ENCODE results near the gene OAS3.
A peak's percentile ranks its signal among the peaks of the same experiment; 100 is the strongest.
"Not testable (repeated sequence)": the region's sequence is repeated elsewhere in the genome, so short reads cannot be mapped to it uniquely, and the experiment has no call there.

The OAS3 gene, protein sequence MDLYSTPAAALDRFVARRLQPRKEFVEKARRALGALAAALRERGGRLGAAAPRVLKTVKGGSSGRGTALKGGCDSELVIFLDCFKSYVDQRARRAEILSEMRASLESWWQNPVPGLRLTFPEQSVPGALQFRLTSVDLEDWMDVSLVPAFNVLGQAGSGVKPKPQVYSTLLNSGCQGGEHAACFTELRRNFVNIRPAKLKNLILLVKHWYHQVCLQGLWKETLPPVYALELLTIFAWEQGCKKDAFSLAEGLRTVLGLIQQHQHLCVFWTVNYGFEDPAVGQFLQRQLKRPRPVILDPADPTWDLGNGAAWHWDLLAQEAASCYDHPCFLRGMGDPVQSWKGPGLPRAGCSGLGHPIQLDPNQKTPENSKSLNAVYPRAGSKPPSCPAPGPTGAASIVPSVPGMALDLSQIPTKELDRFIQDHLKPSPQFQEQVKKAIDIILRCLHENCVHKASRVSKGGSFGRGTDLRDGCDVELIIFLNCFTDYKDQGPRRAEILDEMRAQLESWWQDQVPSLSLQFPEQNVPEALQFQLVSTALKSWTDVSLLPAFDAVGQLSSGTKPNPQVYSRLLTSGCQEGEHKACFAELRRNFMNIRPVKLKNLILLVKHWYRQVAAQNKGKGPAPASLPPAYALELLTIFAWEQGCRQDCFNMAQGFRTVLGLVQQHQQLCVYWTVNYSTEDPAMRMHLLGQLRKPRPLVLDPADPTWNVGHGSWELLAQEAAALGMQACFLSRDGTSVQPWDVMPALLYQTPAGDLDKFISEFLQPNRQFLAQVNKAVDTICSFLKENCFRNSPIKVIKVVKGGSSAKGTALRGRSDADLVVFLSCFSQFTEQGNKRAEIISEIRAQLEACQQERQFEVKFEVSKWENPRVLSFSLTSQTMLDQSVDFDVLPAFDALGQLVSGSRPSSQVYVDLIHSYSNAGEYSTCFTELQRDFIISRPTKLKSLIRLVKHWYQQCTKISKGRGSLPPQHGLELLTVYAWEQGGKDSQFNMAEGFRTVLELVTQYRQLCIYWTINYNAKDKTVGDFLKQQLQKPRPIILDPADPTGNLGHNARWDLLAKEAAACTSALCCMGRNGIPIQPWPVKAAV

DNA sequence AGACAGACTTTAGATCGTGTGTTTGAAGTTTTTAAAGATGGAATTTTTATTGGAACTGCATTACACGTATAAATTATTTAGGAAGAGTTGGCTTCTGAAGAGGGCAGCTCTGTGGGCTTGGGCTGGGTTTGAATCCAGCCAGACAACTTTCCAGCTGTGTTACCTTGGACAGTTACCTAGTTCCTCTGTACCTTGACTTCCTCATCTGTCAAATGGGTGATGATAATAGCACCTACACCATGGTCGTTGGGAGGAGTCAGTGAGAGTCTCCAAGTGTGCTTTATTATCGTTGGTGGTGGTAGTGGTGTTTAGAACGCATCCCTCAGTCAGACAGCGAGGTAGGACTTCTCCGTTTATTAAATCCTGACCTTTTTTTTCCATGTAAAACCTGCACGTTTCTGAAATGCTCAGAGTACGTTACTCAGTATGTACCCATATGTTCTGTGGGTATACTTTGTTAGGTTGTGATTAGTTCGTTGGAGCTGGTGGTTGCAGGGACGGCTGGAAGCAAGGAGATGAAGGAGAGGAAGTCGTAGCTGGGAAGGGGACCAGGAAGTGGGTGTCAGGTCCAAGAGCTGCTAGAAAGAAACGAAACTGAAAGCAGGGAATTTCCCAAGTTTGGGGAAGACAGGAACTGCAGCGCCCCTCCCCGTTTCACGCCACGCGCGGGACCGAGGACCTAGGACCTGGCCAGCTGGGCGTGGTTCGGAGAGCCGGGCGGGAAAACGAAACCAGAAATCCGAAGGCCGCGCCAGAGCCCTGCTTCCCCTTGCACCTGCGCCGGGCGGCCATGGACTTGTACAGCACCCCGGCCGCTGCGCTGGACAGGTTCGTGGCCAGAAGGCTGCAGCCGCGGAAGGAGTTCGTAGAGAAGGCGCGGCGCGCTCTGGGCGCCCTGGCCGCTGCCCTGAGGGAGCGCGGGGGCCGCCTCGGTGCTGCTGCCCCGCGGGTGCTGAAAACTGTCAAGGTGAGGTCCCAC lies at the start of gene OAS3:
OAS3 (plus strand) TSS at position 734 of the 979 bp plus-strand sequence; CDS start at position 791, 57 bp downstream.
- peak; percentile 73 for DNase-seq (ENCODE audit: low read depth)

GRCh38 chr12:112891093-112892024 lies 46.9 kb upstream of the OAS3 start:
- DNase-seq (ENCODE audit: low read depth) = no peak

DNA sequence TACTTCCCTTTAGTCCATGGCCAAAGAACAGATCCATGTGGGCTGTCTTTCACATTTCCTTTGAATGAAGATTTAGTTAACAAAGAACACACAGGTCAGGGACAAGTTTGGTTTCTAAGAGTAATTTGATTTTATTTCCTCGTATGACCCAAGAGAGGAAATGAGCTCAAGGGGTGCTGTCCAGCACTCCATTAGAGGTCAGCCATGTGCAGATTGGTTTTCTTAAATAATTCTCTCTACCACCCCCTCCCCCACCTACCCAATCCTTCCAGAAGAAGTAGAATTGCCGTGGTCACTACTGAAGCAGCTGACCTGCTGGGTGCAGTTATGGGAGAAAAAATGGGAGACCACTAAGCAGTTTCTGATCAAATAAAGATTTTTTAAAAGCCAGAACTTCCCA lies 45.4 kb upstream of the OAS3 start:
- DNase-seq (ENCODE audit: low read depth) = no peak

DNA sequence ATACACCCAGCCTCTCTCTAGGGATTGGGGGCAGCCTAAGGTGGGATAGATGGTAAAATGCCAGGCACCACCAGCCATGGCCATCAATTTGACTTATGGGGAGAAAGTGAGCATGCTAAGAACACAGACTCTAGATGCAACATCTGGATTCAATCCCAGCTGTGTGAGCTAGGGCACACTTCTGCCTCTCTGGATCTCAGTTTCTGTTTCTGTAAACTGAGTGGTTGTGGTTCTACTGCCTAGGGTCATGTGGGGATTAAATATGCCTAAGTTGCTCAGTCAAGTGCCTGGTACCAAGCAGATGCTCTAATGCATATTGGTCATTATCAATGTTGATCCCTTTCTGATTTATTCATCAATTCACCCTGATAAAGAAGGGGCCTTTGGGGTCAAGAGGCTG lies 44.1 kb upstream of the OAS3 start:
- DNase-seq (ENCODE audit: low read depth) = no peak

- DNase-seq (ENCODE audit: low read depth) = no peak
Observed at GRCh38 chr12:112898380-112898779, 39.9 kb upstream of the OAS3 start.

DNA sequence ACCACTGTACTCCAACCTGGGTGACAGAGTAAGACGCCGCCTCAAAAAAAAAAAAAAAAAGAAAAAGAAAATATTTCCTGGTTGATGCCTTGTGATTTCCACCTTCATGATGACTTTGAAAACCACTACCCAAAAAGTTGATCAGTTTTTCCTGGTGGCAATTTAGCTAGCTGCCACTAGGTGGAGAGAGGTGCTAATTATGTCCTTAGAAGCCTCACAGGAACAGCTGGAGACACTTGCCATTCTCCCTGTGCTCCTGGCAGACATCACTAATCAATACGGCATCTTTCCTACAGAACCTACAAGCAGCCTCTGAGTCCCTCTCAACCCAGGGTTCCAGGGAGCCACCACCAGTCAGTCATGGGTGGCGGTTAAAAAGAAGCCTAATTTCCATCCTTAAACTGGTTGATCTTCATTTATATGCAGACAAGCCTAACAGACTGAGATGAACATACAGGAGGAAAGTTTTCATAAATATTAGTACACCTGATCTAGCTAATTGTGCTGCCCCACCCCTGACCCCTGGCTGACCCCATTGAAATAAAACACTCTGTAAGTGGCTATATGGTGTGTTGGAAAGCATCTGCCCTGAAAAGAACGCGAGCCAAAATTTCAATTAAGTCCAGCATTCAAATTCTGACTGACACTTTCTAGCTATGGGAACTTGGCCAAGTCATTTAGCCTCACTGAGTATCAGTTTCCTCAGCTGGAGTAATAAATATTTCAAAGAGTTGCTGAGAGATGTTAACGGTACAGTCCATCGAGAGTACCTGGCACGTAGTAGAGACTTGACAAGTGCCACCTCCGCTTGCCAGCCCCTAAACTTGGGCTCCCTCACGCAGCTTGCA lies 37.8 kb upstream of the OAS3 start:
- DNase-seq (ENCODE audit: low read depth) = peak; percentile 50

- DNase-seq (ENCODE audit: low read depth) = no peak
Observed at GRCh38 chr12:112901271-112901670, 37.0 kb upstream of the OAS3 start.

DNA sequence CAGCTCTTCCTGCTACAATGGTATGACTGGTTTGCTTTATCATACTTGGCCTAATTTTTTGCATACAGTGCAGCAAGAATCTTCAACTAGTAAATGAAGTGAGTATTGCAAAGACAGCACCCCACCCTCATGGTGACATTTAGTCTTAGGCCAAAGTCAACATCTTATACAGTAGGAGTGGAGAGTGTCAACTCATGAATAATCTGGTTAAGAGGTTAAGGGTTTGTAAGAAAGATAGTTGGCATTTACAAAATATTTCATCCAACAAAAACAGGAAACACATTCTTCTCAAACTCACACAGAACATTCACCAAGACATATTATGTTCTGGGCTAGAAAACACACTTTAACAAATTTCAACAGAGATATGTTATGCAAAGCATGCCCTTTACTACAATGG lies 33.7 kb upstream of the OAS3 start:
- peak; percentile 90 for DNase-seq (ENCODE audit: low read depth)

DNA sequence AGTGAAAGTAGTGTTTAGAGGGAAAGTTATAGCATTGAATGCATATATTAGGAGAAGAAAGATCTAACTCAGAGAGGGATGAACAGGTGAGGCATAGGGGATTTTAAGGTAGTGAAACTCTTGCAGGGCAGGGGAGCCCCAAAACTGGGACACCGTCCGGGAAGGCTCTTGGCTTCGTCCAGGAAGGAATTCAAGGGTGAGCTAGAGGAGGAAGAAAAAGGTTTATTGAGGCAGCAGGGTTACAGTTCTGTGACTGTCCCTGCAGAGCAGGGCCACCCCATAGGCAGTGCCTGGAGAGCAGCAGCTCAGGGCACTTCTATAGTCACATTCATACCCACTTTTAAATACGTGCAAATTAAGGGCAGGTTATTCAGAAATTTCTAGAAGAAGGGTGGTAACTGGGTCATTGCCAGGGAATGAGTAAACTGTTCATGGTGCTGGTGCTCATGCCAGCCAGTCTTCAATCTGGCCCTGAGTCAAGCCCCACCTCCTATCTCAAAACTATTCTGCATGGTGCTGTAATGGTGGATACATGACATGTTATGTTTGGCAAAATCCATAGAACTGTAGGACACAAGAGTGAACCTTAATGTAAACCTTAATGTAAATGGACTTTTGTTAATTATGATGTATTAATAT lies 32.7 kb upstream of the OAS3 start:
- no peak for DNase-seq (ENCODE audit: low read depth)

DNA sequence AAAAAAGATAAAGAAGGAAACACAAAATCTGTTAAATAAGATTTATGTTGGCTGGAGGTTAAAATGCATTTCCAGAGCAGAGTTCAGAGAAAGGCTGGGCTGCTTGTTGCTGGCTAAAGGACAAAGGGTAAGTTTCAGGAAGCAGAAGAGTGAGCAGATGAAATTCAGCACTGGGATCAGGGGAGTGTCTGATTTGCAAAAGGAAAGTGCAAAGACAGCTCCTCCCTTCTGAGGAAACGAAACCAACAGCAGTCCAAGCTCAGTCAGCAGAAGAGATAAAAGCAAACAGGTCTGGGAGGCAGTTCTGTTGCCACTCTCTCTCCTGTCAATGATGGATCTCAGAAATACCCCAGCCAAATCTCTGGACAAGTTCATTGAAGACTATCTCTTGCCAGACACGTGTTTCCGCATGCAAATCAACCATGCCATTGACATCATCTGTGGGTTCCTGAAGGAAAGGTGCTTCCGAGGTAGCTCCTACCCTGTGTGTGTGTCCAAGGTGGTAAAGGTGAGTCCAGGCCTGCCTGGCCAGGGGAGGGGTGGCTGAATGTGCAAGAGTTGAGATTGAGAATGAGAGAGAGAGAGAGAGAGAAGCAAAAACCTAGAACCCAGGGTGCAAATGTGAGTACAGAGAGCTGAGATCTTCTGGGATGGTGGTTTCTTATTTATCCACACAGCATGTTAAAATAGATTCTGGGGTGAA lies 31.4 kb upstream of the OAS3 start, which contains the start of gene OAS1:
OAS1 (plus strand) TSS at position 251 of the 703 bp plus-strand sequence; CDS start at position 329, 78 bp downstream.
- peak; percentile 44 for DNase-seq (ENCODE audit: low read depth)

- no peak for DNase-seq (ENCODE audit: low read depth)
Observed at GRCh38 chr12:112907415-112908157, 30.7 kb upstream of the OAS3 start.

- DNase-seq (ENCODE audit: low read depth) = no peak
Observed at GRCh38 chr12:112908548-112908947, 29.7 kb upstream of the OAS3 start.

DNA sequence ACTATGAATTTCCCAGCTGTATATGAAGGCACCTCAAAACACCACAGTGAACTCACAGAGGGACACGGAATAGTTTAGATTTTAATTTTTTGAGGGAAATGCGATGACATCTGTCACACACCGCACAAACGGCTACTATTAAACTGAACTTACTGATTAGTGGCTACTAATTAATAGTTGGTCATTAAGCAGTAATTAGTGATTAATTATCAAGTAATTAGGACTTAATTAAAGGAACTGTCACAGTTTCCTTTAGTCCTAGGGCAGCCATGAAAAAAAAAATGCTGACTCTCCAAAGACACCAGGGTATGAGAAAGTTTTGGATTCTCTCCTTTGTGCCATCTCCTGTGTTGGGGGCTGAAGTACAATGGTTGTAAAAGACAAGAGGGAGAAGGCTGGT lies 28.6 kb upstream of the OAS3 start:
- no peak for DNase-seq (ENCODE audit: low read depth)

DNA sequence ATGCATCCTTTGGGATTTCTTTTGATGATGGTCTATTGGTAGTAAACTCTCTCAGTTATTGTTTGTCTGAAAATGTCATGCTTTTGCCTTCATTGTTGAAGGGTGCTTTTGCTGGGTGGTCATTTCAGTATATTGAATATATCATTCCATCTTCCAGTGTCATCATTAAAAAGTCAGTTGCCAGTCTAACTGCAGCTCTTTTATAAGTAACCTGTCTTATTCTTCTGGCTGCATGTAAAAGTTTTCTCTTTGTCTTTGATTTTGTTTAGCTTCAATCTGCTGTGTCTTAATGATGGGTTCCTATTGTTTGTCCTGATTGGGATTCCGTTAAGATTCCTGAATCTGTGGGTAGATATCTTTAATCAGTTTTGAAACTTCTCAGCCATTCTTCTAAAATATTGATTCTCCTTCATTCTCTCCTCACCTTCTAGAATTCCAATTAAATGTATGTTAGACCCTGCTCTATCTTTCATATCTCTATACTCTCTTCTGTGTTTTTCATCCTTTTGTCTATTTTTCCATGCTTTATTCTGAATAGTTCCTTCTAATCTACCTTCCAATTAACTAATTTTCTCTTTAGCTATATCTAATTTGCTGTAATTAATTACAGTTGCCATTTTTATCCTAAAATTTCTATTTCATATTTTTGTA lies 25.1 kb upstream of the OAS3 start:
- DNase-seq (ENCODE audit: low read depth) = no peak

GRCh38 chr12:112913888-112914287 lies 24.4 kb upstream of the OAS3 start:
- not testable (repeated sequence) for DNase-seq (ENCODE audit: low read depth)

- DNase-seq (ENCODE audit: low read depth) = peak; percentile 90
Observed at GRCh38 chr12:112916270-112916669, 22.0 kb upstream of the OAS3 start.

DNA sequence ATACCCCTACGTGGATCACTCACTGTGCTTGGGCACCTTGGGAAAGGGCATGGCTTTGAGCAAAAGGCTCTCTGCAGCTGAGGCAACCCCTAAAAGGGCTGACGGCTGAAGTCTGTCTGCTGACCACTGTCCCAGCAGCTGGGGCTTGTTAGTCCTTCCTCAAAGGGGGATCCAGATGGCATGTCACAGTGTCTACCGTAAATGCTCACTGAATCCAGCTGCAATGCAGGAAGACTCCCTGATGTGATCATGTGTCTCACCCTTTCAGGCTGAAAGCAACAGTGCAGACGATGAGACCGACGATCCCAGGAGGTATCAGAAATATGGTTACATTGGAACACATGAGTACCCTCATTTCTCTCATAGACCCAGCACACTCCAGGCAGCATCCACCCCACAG lies 19.2 kb upstream of the OAS3 start:
- DNase-seq (ENCODE audit: low read depth) = no peak

Measured in fibroblast of gingiva (primary cell).